COLO668 (cell line): Measurements from ENCODE around the gene ZNF618.

ENCODE experiments used
- DNase-seq: peaks from one replicate; lab custom pipeline; 2025; ENCODE audit not compliant: unreplicated experiment; lab: John Stamatoyannopoulos, UW

The ZNF618 gene

GRCh38 chr9:113876151-113876992, at the start of gene ZNF618:
ZNF618 (plus strand) TSS chr9:113876309; CDS start chr9:113876381, 72 bp downstream.
- DNase-seq = peak; percentile 61

GRCh38 chr9:113828221-113828620, 47.9 kb upstream of the ZNF618 start:
- no peak for DNase-seq

- no peak for DNase-seq
Measured at GRCh38 chr9:113837334-113837733, 38.8 kb upstream of the ZNF618 start.

- no peak for DNase-seq
Measured at GRCh38 chr9:113842086-113842485, 34.0 kb upstream of the ZNF618 start.

- no peak for DNase-seq
Measured at GRCh38 chr9:113844466-113844865, 31.6 kb upstream of the ZNF618 start.

- no peak for DNase-seq
Measured at GRCh38 chr9:113851359-113851758, 24.8 kb upstream of the ZNF618 start.

- DNase-seq = no peak
Measured at GRCh38 chr9:113851873-113852272, 24.2 kb upstream of the ZNF618 start.

- no peak for DNase-seq
Measured at GRCh38 chr9:113853333-113853732, 22.8 kb upstream of the ZNF618 start.

- no peak for DNase-seq
Measured at GRCh38 chr9:113854310-113854709, 21.8 kb upstream of the ZNF618 start.

- no peak for DNase-seq
Measured at GRCh38 chr9:113857875-113858274, 18.2 kb upstream of the ZNF618 start.

GRCh38 chr9:113858282-113858681, 17.8 kb upstream of the ZNF618 start:
- no peak for DNase-seq

- no peak for DNase-seq
Measured at GRCh38 chr9:113863345-113863744, 12.8 kb upstream of the ZNF618 start.

- DNase-seq = no peak
Measured at GRCh38 chr9:113868501-113868900, 7.6 kb upstream of the ZNF618 start.

- no peak for DNase-seq
Measured at GRCh38 chr9:113872485-113873143, 3.5 kb upstream of the ZNF618 start.

- no peak for DNase-seq
Measured at GRCh38 chr9:113873446-113873845, 2.7 kb upstream of the ZNF618 start.

GRCh38 chr9:113873926-113874325, 2.2 kb upstream of the ZNF618 start:
- no peak for DNase-seq

GRCh38 chr9:113875459-113876150, 504 bp upstream of the ZNF618 start:
- DNase-seq = peak; percentile 45

GRCh38 chr9:113876993-113877368, 872 bp downstream of the ZNF618 start:
- no peak for DNase-seq

- no peak for DNase-seq
Measured at GRCh38 chr9:113879318-113879717, 3.2 kb downstream of the ZNF618 start.

- DNase-seq = no peak
Measured at GRCh38 chr9:113879911-113880310, 3.8 kb downstream of the ZNF618 start.

GRCh38 chr9:113882181-113882580, 6.1 kb downstream of the ZNF618 start:
- DNase-seq = no peak

GRCh38 chr9:113882636-113883164, 6.6 kb downstream of the ZNF618 start:
- DNase-seq = no peak
